ENCODE data around the gene PROB1.
A peak's percentile ranks its signal among the peaks of the same experiment; 100 is the strongest.
"Not testable (repeated sequence)": the region's sequence is repeated elsewhere in the genome, so short reads cannot be mapped to it uniquely, and the experiment has no call there.

PROB1 gene

DNA sequence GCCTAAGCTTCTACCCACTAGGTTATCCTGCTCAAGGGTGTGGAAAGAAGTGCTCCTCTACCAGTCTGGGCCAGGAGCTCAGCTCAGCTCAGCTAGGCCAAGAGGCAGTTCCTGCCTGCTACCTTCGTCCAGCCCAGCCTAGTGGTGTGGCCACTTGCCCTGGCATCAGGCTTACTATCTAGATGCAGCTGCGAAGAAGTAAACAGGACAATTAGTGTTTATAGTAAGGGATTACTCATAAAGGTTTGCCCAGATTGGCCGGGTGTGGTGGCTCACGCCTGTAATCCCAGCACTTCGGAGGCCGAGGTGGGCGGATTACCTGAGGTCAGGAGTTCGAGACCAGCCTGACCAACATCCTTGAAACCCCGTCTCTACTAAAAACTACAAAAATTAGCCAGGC, 21.7 kb upstream of the PROB1 start:
- Mint-ChIP-seq H3K4me3 (no peak overlapping the region), H3K9me3 (no peaks in the 10 kb centered on the region), H3K27ac (peak overlapping the region; percentile 27 to 97), H3K27me3 (no peaks in the 10 kb centered on the region), H3K4me1 (peaks cover 56% of the 10 kb centered on the region)
- DNase-seq (no peak), ATAC-seq (no peak)

- no peaks in the 10 kb centered on the region for H3K27me3 Mint-ChIP-seq
- ATAC-seq (no peak), DNase-seq (no peak)
- H3K27ac Mint-ChIP-seq: peak overlapping the region; percentile 95 to 97
- no peaks in the 10 kb centered on the region for H3K9me3 Mint-ChIP-seq
- H3K4me3 Mint-ChIP-seq: peak overlapping the region; percentile 69 to 76
- peaks cover 56% of the 10 kb centered on the region for H3K4me1 Mint-ChIP-seq
Measured at GRCh38 chr5:139415869-139416268, 21.0 kb upstream of the PROB1 start.

DNA sequence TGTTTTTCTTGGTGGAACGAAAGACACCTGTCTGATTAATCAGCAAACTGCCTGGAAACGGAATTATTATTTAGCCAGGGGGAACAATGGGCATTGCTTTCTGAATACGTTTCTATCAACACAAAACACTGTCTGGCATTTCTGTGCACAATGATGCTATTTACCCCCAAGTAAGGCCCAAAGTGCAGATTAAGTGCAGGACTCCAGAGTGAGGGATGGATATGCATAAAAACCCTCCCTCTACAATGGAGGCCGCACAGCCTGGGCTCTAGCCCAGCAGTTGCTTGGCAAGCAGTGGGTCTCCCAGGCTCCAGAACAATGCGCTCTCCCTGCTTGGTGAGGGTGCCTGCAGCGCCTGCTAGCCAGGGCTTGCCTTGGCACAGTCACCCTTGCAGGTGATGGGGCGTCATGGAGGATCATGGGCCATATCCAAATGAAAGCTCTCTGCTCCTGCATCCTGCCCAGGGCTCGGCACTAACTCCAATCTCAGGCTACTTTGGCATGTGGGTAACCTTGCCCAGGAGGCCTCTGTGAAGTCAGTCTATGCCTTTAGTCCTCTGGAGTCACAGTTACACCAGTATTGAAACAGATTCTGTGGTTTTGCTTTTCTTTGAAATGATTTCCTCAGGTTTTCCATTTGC, 20.4 kb upstream of the PROB1 start:
- ATAC-seq (peak; percentile 89), DNase-seq (peak in 1 of 2 donors; percentile 47)
- H3K27me3 Mint-ChIP-seq: no peaks in the 10 kb centered on the region
- peak overlapping the region; percentile 95 to 97 for H3K27ac Mint-ChIP-seq
- no peaks in the 10 kb centered on the region for H3K9me3 Mint-ChIP-seq
- peak overlapping the region; percentile 69 to 76 for H3K4me3 Mint-ChIP-seq
- H3K4me1 Mint-ChIP-seq: peaks cover 56% of the 10 kb centered on the region

GRCh38 chr5:139414581-139415130, 19.8 kb upstream of the PROB1 start:
- ATAC-seq: peak; percentile 30
- H3K27ac Mint-ChIP-seq: peak overlapping the region; percentile 95

GRCh38 chr5:139413963-139414362, 19.1 kb upstream of the PROB1 start:
- no peak for DNase-seq
- Mint-ChIP-seq H3K27ac (peak overlapping the region; percentile 95), H3K4me3 (peak overlapping the region; percentile 55 to 69), H3K4me1 (peaks cover 56% of the 10 kb centered on the region), H3K9me3 (no peaks in the 10 kb centered on the region), H3K27me3 (no peaks in the 10 kb centered on the region)
- ATAC-seq: peak; percentile 63

More at GRCh38 chr5:139414581-139415130, 19.8 kb upstream of the PROB1 start:
- Mint-ChIP-seq H3K4me3 (peak overlapping the region; percentile 69 to 76), H3K4me1 (peaks cover 56% of the 10 kb centered on the region), H3K27me3 (no peaks in the 10 kb centered on the region), H3K9me3 (no peaks in the 10 kb centered on the region)
- DNase-seq: no peak

DNA sequence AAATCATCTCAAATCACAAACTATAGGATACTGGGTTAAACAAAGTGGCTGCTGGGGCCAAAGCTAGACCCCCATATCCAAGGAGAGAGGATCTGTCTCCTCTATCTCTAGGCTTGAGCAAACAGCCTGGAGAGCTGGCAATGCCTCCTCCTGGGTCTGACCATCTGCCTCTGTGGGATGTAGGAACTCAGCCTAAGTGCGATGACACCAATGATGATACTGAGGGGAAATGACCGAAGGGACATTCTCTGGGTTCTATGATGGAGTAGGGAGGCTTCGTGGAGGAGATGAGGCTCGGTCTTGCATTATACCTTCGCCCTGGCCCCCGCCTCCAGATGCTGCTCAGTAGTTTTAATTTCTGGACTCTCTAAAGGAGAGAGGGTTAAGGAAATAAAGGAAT, 18.2 kb upstream of the PROB1 start:
- no peaks in the 10 kb centered on the region for H3K9me3 Mint-ChIP-seq

DNA sequence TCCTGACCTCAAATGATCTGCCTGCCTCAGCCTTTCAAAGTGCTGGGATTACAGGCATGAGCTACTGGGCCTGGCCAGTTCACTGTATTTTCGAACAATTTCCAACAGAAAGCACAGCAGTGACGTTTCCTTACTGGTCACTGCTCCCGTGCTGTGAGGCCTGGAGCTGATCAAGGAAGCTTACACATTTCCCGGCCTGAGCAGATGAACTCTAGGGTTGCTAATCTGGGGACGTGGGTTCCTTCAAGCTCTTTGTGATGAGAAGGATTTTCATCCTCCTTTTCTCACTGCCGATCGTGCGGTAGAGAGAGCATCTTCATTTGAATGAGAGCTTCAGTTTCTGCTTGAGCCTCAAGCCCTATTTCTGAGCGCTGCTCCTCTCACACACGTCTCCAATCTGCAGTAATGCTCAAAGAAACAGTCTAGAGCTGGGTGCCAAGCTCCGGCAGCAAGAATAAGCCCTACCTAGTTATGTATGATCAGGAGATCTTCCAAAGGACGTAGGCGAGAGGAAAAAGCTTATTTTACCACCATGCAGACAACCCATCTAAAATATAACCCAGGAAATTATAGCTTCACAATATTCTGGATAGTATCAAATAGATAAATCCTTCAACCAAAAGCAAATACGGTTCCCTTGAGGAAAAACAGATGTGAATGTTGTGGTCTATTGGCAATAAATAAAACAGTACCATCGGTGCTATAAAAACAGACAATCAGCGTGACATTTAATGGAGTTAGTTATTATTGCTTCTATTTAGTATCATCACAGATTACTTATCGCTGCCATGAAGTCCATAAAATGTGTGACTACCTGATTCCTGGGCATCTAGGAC, 16.3 kb upstream of the PROB1 start:
- H3K9me3 Mint-ChIP-seq: no peaks in the 10 kb centered on the region
- H3K4me3 Mint-ChIP-seq: no peak overlapping the region
- no peaks in the 10 kb centered on the region for H3K27me3 Mint-ChIP-seq
- ATAC-seq: no peak
- peak overlapping the region in 1 of 2 donors; percentile 61 for H3K27ac Mint-ChIP-seq
- H3K4me1 Mint-ChIP-seq: peaks cover 47% of the 10 kb centered on the region
- no peak for DNase-seq

More for the DNA sequence above, 18.2 kb upstream of the PROB1 start:
- peak overlapping the region in 1 of 2 donors; percentile 58 for H3K27ac Mint-ChIP-seq
- H3K4me3 Mint-ChIP-seq: peak overlapping the region in 1 of 2 donors; percentile 69
- ATAC-seq: no peak
- no peak for DNase-seq
- H3K4me1 Mint-ChIP-seq: peaks cover 50% of the 10 kb centered on the region
- H3K27me3 Mint-ChIP-seq: no peaks in the 10 kb centered on the region

DNA sequence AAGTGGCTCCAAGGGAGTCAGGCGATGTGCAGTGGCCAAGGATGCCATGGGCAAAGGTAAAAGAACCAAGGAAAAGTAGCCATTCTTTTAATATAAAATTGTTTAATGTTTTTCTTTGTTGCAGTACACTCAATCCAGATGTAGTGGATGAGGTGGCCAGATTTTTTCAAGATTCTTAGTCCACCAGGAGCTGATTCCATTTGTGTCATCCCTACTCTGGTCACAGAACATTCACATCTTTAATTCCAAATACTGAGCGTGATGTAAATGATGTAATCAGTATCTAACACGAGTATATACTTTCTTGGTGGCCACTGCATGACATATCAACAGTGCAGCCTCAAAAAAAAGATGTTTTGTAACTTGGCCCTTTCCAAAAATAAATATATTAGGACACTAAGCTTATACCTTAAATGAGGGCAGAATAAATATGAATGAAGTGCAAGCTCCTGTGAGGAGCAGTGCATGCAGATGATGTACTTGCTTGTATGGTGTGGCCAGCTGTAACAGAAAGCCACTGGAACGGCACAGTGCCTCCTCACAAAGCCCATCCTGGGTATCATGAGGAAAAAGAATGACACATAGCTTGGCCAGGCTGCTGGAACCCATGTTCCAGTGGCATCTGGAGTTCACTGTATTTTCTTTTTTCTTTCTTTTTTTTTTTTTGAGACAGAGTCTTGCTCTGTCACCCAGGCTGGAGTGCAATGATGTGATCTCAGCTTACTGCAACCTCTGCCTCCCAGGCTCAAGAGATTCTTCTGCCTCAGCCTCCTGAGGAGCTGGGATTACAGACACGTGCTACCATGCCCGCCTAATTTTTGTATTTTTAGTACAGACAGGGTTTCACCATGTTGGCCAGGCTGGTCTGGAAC, 15.5 kb upstream of the PROB1 start:
- Mint-ChIP-seq H3K9me3 (no peaks in the 10 kb centered on the region), H3K4me1 (peaks cover 38% of the 10 kb centered on the region), H3K4me3 (no peak overlapping the region), H3K27ac (no peak overlapping the region), H3K27me3 (no peaks in the 10 kb centered on the region)
- DNase-seq (no peak), ATAC-seq (no peak)

DNA sequence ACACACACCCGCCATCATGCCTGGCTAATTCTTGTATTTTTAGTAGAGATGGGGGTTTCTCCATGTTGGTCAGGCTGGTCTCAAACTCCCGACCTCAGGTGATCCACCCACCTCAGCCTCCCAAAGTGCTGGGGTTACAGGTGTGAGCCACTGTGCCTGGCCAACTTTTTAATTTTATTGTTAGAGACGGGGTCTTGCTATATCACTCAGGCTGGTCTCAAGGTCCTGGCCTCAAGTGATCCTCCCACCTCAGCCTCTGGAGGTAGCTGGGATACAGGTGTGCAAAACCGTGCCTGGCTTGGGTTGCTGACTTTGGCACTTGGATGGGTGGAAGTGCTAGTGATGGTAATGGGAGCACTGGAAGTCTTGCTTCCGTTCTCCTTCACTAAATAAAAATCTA, 14.2 kb upstream of the PROB1 start:
- not testable (repeated sequence) for H3K27me3 Mint-ChIP-seq, DNase-seq, H3K9me3 Mint-ChIP-seq, H3K27ac Mint-ChIP-seq, H3K4me3 Mint-ChIP-seq, ATAC-seq
- peaks cover 34% of the 10 kb centered on the region for H3K4me1 Mint-ChIP-seq

GRCh38 chr5:139408191-139408590, 13.3 kb upstream of the PROB1 start:
- no peak overlapping the region for H3K27ac Mint-ChIP-seq
- peaks cover 34% of the 10 kb centered on the region for H3K4me1 Mint-ChIP-seq
- DNase-seq (no peak), ATAC-seq (no peak)
- H3K9me3 Mint-ChIP-seq: no peaks in the 10 kb centered on the region
- no peaks in the 10 kb centered on the region for H3K27me3 Mint-ChIP-seq
- H3K4me3 Mint-ChIP-seq: no peak overlapping the region

DNA sequence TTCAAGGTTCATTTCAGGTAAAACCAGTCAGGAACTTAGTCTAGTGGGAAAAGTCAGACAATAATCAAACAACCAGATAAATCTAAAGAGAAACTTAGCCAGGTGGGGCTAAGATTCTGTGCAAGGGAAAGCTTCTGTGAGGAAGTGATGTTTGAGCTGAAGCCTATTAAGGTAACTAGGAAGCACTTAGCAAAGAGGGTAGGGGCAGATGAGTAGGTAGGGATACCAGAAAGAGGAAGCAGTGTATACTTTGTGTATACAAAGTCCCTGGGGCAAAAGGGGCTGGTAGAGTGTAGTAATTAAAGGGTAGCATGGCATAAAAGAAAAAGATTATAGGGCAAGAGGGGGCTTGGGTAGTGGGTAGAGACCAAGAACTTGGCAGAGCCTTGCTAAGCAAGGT, 12.6 kb upstream of the PROB1 start:
- ATAC-seq (no peak), DNase-seq (no peak)
- no peaks in the 10 kb centered on the region for H3K9me3 Mint-ChIP-seq
- H3K27ac Mint-ChIP-seq: no peak overlapping the region
- no peaks in the 10 kb centered on the region for H3K27me3 Mint-ChIP-seq
- no peak overlapping the region for H3K4me3 Mint-ChIP-seq
- H3K4me1 Mint-ChIP-seq: peaks cover 34% of the 10 kb centered on the region

DNA sequence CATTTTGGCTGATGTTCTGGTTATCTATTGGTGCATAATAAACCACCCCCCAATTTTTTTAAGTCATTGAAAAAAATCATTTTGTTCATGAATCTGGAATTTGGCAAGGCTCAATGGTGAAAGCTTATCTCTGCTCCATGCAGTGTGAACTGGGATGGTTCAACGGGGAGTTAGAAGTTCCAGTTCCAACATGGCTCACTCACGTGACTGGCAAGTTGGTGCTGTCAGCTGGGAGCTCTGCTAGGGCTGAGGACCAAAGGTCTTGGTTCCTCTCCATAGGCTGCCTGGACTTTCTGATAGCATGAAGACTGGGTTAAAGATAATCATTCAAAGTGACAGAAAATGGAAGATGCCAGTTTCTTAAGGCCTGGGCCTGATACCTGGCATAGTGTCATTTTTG, 12.1 kb upstream of the PROB1 start:
- H3K4me3 Mint-ChIP-seq: no peak overlapping the region

DNA sequence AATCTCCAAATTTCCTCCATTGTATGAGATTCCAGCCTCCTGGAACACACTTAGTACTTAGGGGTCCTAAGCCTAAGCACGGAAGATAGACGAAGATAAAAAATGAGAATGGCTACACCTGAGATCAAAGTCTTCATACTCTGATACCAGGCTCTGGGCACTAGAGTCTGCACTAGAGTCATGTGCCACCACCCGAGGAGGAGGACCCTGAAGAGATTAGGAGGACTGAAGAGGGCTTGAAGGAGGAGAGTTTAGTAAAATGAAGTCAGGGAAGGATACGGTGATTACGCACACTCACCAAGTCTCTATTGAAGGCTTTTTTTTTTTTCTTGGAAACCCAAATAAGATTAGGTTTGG, 9.6 kb upstream of the PROB1 start:
- ATAC-seq (peak; percentile 2), DNase-seq (no peak)
- no peaks in the 10 kb centered on the region for H3K9me3 Mint-ChIP-seq
- H3K27ac Mint-ChIP-seq: peak overlapping the region; percentile 98 to 100
- H3K4me1 Mint-ChIP-seq: peaks cover 45% of the 10 kb centered on the region
- H3K4me3 Mint-ChIP-seq: peak overlapping the region; percentile 83 to 99
- H3K27me3 Mint-ChIP-seq: no peaks in the 10 kb centered on the region

More for the DNA sequence above, 12.1 kb upstream of the PROB1 start:
- no peak for DNase-seq
- Mint-ChIP-seq H3K27me3 (no peaks in the 10 kb centered on the region), H3K9me3 (no peaks in the 10 kb centered on the region), H3K27ac (no peak overlapping the region), H3K4me1 (peaks cover 37% of the 10 kb centered on the region)
- ATAC-seq: no peak

GRCh38 chr5:139403787-139404483, 9.0 kb upstream of the PROB1 start, which contains the start of gene SPATA24:
Gene SPATA24, minus strand, starts transcription at chr5:139404089. Its CDS starts 29 bp downstream, at chr5:139404060.
- H3K4me1 Mint-ChIP-seq: peaks cover 50% of the 10 kb centered on the region
- H3K4me3 Mint-ChIP-seq: peak within 1 kb of the TSS; percentile 83 to 99
- H3K27ac Mint-ChIP-seq: peak within 1 kb of the TSS; percentile 98 to 100
- ATAC-seq (peak; percentile 93), DNase-seq (peak; percentile 98 to 99)
- no peaks in the 10 kb centered on the region for H3K27me3 Mint-ChIP-seq
- no peaks in the 10 kb centered on the region for H3K9me3 Mint-ChIP-seq

- H3K4me3 Mint-ChIP-seq: peak overlapping the region; percentile 83 to 99
- peak overlapping the region; percentile 98 to 100 for H3K27ac Mint-ChIP-seq
- peaks cover 52% of the 10 kb centered on the region for H3K4me1 Mint-ChIP-seq
- H3K27me3 Mint-ChIP-seq: no peaks in the 10 kb centered on the region
- DNase-seq: no peak
- no peak for ATAC-seq
- H3K9me3 Mint-ChIP-seq: no peaks in the 10 kb centered on the region
Measured at GRCh38 chr5:139403418-139403786, 8.5 kb upstream of the PROB1 start.
